NCI-H774 (cell line): ENCODE data around the gene ATXN3L.
A peak's percentile ranks its signal among the peaks of the same experiment; 100 is the strongest.
"Not testable (repeated sequence)": the region's sequence is repeated elsewhere in the genome, so short reads cannot be mapped to it uniquely, and the experiment has no call there.

ENCODE experiments used
- DNase-seq: peaks from one replicate; lab custom pipeline; 2025; lab: John Stamatoyannopoulos, UW

ATXN3L gene

DNA sequence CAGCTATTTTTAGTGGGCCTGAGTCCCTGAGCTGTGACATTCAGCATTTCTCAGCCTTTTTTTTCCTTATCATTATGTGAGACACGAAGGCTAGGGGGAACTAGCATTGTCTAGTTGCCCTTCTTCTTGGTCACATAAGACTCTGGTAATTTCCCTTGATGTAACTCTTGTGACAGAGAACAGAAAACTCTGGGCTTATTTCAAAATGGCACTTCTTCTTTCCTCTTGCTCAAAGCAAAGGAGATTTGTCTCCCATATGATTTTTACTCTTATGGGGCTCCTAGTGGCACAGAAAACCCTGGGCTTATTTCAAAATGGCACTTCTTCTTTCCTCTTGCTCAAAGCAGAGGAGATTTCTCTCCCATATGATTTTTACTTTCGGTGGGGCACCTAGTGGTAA, 14.7 kb downstream of the ATXN3L start:
- DNase-seq, result no peak

DNA sequence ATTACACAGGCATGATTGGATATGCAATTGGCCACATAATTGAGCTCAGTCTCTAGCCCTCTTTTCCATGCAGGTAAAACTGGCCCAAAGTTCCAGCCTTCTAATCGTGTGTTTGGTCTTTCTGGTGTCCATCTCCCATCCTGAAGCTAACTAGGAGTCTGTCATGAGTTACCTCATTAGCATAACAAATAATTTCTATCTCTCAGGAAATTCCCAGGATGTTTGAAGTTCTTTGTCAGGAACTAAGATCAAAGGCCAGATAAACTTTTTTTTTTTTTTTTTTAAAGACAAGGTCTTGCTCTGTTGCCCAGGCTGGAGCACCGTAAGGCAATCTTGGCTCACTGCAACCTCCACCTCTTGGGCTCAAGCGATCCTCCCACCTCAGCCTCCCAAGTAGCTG, 15.8 kb downstream of the ATXN3L start:
- no peak for DNase-seq

DNA sequence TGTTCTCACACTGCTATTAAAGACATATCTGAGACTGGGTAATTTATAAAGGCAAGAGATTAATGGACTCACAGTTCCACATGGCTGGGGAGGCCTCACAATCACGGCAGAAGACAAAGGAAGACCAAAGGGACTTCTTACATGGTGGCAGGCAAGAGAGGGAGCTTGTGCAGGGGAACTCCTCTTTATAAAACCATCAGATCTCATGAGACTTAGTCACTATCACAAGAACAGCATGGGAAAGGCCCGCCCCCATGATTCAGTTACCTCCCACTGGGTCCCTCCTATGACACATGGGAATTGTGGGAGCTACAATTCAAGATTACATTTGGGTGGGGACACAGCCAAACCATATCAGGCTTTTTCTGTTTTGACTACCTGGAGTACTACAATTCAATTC, 16.6 kb downstream of the ATXN3L start:
- not testable (repeated sequence) for DNase-seq

DNA sequence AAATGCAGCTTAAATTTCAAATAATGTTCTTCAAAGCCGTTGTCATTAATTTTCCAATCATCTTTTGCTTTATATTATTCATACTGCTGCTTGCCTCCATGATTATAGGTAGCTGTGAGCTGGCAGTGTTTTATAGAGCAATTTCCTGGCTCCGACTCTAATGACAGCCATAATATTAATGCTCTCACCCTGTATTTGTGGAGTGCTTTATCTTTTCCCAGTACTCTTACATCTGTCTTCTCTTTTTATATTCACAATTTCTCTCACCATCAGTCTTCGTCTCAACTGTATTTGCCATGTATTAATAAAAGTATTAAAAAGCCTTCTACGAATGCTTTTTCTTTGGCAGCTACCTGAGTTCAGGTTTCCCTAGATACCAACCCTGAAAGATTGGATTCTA, 21.0 kb downstream of the ATXN3L start:
- DNase-seq, result no peak

DNA sequence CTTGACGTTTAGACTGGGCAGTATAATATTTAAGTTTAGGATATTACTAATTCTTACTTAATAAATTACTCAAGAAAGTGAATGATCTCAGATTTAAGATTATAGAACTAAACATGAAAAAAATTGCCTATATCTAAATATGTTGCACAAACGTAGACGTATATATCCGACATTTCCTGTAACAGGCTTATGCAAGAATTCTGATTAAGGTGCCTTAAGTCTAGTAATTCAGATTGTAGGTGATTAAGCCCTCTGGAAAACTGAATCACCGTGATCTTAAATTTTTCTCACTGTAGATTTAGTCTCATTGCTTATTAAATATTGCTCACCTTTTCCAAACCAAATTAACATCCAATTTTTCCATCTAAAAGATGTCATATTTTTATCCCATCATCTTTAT, 24.0 kb downstream of the ATXN3L start:
- DNase-seq, result no peak

DNA sequence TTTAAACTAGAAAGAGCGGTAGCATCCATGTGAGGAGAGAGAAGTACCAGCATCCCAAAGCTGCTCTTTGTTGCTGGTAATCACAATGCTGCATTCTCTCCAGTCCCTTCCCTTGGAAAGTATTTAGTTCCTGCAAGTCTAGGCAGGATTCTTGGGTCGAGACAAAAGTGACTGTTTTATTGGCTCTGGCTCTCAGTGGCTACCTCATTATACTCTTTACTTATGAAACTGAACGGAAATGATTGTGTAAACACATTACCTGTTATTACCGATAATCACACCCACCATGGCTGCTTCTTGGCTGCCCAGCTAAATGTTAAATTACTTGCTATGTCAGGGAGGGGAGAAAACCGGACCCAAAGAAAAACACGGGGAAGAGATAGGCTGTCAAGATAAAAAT, 26.2 kb downstream of the ATXN3L start:
- DNase-seq, result peak; percentile 51

DNA sequence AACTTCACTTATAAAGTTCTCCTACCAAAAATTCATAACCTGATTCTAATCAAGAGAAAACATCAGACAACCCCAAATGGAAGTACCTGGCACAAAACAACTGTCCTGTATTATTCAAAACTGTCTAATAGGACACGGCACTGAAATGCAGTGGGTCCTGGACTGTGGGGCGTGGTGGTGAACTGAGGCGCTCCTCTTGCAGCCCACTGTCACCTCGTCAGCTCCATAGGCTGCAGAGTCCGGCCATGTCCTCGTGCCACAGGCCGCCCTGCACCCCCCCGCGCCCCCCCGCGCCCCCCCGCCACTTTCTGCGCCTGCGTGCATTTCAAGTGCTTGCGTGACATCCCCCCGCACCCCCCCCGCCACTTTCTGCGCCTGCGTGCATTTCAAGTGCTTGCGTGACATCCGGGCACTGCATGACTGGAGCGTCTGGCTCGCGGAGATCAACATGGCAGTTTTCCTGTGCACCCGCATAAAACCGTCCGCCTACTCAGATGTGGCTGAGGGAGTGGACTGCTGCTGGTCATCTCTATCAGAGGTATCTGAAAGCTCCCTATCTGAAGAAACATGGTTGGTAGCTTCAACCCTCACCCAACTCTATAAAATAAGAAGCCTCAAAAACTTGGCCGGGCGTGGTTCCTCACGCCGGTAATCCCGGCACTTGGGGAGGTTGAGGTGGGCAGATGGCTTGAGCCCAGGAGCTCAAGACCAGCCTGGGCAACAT, 28.8 kb downstream of the ATXN3L start:
- DNase-seq, result no peak

DNA sequence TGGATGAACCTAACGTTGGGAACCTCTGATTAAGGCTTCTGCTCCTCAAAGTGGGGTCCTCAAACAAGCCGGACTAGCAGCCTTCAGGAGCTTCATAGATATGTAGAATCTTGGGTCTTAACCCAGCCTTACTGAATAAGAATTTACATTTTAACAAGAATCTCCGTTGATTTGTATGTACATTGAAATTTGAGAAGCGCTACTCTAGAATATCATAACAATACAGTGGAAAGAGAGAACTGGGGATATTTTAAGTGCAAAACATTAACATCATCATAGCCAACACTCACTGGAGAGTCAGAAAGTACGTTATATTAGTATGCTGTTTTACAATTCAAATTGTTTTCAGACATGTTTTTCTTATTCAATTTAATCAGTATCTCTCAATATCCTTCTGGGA, 31.2 kb downstream of the ATXN3L start:
- DNase-seq, result no peak

DNA sequence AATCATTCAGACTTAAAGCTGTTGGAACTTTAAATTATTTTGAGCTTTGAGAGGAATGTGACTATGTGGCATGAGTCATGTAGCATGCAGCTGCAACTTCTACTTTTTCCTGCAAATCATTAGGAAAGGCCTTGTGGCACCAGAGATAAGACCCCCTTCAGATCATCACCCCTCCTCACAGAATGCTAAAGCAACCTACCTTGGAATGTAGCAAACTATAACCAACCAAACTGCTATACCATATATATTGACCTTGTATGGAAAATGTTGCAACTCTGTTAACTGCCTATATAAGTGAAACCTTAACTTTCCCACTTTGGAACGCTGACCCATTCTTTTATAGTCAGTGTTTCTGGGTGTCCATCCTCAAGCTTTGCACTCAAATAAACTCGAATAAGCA, 32.0 kb downstream of the ATXN3L start:
- DNase-seq, result no peak

DNA sequence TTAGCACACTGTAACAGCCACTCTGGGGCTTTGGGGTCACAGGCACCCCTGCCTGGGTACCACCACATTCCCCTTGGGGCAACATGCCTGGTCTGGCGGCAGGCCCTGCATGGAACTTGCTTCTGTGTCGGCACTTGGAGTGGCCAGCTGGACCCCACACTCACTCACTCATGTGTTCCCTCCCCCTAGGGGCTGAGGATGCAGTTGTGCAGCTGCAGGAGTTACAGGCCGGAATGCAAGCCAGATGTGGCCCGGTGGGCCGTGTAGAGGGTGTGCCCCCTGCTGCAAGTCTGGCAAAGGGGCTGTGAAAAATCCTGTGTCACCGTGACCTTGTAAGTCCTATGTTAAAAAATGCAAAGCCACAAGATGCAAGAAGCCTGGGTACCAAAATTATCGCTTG, 34.2 kb downstream of the ATXN3L start:
- DNase-seq, result no peak

DNA sequence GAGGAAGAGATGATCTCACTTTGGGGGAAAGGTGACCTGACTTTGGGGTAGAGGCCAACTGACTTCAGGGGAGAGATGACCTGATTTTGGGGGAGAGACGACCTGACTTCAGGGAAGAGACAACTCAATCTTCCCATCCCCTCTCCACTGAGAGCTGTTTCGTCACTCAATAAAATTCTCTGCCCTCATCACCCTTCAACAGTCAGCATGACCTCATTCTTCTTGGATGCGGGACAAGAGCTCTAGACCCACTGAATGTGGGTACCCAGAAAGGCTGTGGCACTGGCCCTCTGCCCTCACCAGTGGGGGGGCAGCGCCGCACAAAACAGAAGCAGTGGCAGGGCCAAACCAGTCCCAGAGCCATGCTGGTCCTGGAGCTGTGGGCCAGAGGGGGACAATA, 34.6 kb downstream of the ATXN3L start:
- no peak for DNase-seq

DNA sequence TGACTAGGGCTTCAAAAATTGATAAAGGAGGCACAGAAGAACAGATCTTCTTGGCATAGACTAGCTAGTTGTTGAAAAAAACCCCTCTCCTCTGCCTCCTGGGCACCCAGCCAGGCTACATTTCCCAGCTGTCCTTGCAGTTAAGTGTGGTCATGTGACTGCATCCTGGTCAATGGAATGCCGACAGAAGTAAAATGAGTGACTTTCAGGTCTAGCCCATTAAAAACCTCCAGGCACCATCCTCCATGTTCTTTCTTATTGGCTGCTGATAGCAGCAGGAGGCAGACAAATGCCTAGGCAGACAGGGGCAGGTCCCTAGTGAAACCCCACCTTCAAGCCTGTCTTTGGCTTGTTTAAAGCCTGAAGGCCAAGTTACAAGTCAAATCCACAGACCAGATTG, 35.3 kb downstream of the ATXN3L start:
- DNase-seq, result no peak

DNA sequence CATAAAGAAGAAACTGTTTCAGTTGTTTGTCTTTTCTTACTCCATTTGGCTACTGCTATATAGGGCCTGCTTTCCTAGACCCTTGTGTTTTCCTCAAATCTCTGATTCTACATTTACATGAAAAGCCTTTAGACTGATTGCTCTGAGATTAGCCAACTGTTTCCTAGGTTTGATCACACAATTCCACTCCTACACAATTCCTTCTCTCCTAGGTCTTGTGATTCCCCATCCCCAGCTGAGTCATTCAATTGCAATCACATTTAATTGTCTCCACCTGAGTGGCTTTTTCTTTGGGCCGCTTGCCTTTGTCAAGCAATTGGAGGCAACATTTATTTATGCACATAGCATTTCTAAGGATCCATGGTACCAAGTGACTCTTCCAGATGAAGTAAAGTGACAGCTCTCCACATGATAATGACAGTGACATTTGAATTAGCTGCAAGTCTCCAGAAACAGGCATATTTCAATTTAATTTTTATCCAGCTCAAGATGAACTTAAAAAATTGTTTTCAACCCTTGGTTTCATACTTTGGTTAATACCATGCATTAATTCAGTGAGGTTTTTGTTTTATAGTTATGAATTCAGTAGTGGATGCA, 35.8 kb downstream of the ATXN3L start:
- no peak for DNase-seq

DNA sequence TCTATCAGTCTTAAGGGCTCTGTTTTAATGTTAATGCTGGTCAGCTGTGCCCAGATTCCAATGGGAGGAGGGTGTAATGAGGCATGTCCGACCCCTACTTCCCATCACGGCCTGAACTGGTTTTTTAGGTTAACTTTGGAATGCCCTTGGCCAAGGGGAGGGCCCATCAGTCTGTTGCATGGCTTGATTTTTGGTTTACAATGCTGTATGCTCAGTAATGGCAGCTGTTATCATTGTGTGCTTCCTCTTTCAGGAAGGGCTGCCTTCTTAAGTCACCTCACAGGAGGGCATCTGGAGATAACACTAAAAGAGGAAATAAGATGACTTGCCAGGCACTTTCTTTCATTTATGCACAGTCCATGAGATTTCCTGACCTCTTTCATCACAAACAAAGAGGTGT, 36.3 kb downstream of the ATXN3L start:
- DNase-seq, result no peak

DNA sequence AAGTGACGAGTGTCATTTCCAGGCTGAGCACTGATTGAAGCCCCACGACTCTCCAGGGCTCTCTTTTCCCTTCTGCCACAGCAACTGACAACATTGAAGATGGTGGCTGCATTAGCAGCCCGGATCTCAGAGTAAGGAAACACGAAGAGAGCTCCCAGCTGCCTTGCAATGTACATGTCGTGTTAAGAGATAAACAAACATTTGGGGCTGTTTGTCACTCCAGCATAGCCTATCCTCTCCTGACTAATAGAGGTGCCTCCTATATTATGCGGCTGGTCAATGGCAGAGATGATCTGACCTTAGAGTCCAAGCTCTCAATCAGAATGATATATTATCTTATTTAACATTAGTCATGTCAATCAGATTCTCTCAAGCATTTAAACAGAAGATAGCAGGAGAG, 38.6 kb downstream of the ATXN3L start:
- no peak for DNase-seq

DNA sequence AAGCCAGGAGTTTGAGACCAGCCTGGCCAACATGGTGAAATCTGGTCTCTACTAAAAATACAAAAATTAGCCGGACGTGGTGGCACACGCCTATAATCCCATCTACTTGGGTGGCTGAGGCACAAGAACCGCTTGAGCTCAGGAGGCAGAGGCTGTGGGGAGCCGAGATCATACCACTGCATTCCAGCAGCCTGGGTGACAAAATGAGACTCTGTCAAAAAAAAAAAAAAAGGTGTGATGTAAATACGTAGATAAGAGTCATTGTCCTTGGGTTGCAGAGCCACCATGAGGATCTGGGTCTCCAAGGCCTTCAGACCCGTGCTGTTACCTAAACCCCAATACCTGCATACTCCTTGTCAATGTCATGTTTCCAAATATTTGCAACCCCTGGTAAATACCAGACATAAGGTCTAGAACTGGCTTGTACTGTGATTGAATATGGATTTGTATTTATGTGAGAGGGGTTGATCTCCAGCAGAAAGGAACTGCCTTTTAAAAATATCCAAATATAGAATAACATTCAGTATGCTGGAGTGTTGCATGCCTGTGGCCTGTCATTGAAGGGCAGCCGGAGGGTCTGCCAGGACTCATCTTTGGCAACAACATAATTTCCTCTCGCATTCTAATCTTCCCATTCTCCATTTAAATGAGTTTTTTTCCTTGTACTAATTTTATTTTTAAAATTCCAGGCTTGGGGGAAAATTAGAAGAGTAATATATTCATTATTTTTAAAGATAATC, 40.4 kb downstream of the ATXN3L start:
- no peak for DNase-seq

DNA sequence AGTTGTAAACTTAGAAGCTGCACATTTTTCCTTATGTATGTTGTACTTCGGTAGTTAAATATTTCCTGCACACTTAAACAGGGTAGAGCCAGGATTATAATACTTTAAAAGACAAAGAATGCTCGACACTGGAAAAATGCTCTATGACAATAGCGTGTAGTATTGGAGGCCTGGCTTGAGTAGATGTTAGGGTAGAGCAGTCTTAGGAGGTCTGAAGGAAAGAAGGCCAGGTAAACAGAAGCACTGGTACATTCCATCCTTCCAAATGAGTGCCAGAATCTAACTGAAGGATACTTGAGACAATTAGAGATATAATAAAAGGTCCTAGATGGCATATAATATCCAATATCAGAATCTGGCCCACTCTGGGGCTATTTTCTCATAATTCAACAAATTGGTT, 42.3 kb downstream of the ATXN3L start:
- DNase-seq, result no peak

DNA sequence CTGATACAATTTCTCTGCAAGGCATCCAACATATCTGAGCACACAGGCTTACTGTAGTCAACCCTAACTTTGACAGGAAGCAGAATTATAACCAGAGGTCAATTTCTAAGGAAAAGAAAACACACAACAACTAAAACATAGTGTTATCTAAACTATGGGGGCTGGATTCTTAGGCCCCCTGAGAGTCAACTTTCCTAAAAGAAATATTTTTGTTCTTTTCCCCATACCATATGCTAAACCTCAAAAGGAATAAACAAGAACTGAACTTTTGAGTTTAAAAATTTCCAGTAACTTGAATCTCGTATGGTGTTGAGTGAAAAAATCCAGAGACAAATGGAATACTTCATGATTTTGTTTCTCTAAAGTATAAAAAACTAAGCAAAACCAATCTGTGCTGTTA, 42.9 kb downstream of the ATXN3L start:
- no peak for DNase-seq

DNA sequence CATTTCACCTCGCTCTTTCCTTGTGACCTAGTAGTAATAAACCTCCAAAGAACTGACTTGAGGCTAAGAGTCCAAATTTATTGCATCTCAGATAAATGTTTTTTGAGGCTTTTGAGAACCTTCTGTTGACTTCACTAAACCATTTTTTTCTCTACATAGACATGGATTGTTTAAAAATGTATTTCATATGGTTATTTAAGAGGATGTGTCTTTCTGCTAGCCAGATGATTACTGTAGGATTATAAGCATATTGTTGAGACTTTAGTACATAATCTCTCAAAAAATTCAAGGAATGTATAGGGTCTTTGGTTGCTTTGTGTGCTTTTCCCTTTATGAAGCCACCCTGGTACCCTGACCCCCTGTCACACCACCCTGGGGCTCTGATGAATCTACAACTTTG, 44.8 kb downstream of the ATXN3L start:
- DNase-seq, result no peak

DNA sequence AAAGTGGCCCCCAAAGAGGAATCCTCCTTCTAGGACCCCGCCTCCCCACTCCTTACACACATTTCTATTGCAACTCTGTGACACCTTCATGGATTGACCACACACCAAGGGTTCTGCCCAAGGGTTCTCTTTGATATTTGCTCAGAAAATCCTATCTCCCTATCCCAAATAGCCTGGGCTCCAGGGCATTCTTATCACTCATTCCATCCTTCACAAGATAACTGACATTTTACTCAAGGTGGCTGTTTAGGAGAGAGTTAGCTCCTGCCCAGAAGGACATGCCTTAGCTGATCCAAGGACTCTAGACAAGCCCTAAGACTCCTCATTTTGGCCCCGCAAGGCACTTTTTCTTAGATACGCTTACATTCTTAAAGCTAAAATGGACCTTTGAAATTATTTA, 47.4 kb downstream of the ATXN3L start:
- DNase-seq, result no peak

DNA sequence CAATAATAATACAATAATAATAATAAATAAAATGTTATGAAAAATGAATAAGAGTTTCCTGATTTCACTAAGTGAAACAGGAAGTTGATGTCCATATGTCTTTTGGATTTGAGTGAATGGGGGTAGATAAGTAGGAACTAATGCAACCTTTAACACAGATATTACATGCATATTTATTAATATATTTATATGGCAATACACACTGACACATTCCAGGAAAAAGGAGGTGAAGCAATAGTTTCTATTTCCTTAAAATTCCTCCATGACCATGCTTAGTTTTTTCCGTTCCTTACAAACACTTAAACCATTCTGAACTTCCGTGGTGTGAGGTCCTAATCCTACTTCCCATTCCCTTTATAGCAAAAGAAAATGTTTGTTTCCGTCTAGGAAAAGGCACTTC, 48.3 kb downstream of the ATXN3L start:
- no peak for DNase-seq

DNA sequence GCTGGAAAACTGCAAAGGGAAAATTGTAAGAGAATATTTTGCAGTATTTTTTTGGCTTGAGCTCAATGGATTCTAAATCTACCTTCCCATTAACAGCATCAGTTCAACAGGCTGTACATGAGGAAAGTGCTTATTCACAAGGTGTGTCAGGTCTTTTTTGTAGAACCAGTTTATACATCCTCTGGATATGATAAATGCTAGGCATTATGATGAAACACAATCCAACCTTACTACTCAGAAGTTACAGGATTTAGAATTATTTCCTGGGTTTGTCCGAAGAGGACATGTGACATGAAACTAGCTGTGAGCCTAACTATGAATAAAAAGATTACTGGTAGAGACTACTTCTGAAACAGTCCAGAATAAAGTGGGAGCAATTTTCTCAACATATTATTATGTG, 49.5 kb downstream of the ATXN3L start:
- no peak for DNase-seq

DNA sequence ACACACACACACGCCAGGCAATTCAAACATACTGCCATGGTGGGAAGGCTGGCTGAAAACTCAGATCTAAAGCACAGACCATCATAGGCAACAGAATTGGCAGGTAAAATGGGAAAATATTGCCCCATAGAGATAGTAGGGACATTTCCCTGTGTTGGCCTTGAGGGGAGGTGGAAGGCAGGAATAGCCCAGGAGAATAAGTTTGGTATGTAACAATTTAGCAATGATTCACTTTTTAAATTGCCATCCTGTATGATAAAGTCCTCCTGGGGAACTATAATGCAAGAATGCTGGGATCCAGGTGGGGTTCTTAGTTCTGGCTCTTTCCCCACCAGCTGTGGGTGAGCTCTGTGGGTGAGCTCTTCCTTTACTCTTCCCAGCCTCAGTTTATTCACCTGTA, 51.0 kb downstream of the ATXN3L start:
- no peak for DNase-seq
